IPS-15b (cell line): ENCODE measurements around the gene CDC6.
"Not testable (repeated sequence)": the region's sequence is repeated elsewhere in the genome, so short reads cannot be mapped to it uniquely, and the experiment has no call there.

Source experiments
- H3K27me3 ChIP-seq: one replicate; pipeline ENCODE4 v1.6.1; 2013; ENCODE audit warnings: low read length; ENCODE audit not compliant: control insufficient read depth, insufficient read depth
- H3K36me3 ChIP-seq: one replicate; pipeline ENCODE4 v1.6.1; 2013; ENCODE audit warnings: low read length; ENCODE audit not compliant: control insufficient read depth, insufficient read depth
- H3K4me1 ChIP-seq: one replicate; pipeline ENCODE4 v1.6.1; 2013; ENCODE audit warnings: mild to moderate bottlenecking, low read length; ENCODE audit not compliant: control insufficient read depth, insufficient read depth
- H3K4me3 ChIP-seq: one replicate; pipeline ENCODE4 v1.5.1; 2013; ENCODE audit warnings: low read depth, low read length
- H3K9ac ChIP-seq: one replicate; pipeline ENCODE4 v1.6.1; 2013; ENCODE audit warnings: low read depth, mild to moderate bottlenecking, low read length
- H3K9me3 ChIP-seq: one replicate; pipeline ENCODE4 v1.6.1; 2013; ENCODE audit warnings: mild to moderate bottlenecking, low read length; ENCODE audit not compliant: control insufficient read depth, insufficient read depth

Gene CDC6

GRCh38 chr17:40291281-40291664 lies 3.6 kb downstream of the CDC6 start:
- H3K9ac ChIP-seq = no peak overlapping the region
- H3K27me3 ChIP-seq = no peaks in the 10 kb centered on the region
- H3K36me3 ChIP-seq = peaks cover 25% of the 10 kb centered on the region
- H3K4me3 ChIP-seq = no peak overlapping the region
- no peaks in the 10 kb centered on the region for H3K9me3 ChIP-seq
- peaks cover 5% of the 10 kb centered on the region for H3K4me1 ChIP-seq

GRCh38 chr17:40293363-40293762 lies 5.7 kb downstream of the CDC6 start:
- Histone ChIP-seq H3K9ac (no peak overlapping the region), H3K27me3 (no peaks in the 10 kb centered on the region), H3K4me3 (no peak overlapping the region), H3K9me3 (no peaks in the 10 kb centered on the region), H3K4me1 (peaks cover 3% of the 10 kb centered on the region), H3K36me3 (peaks cover 35% of the 10 kb centered on the region)

GRCh38 chr17:40295488-40296436 lies 8.1 kb downstream of the CDC6 start:
- no peaks in the 10 kb centered on the region for H3K9me3 ChIP-seq
- H3K4me3 ChIP-seq = no peak overlapping the region
- H3K9ac ChIP-seq = no peak overlapping the region
- peaks cover 36% of the 10 kb centered on the region for H3K36me3 ChIP-seq
- no peaks in the 10 kb centered on the region for H3K27me3 ChIP-seq
- no peaks in the 10 kb centered on the region for H3K4me1 ChIP-seq

- Histone ChIP-seq H3K4me1 (no peaks in the 10 kb centered on the region), H3K9me3 (no peaks in the 10 kb centered on the region), H3K27me3 (no peaks in the 10 kb centered on the region), H3K4me3 (no peak overlapping the region), H3K36me3 (peaks cover 34% of the 10 kb centered on the region), H3K9ac (no peak overlapping the region)
Observed at GRCh38 chr17:40297511-40297910, 9.8 kb downstream of the CDC6 start.

GRCh38 chr17:40298726-40299125 lies 11.0 kb downstream of the CDC6 start:
- Histone ChIP-seq H3K36me3 (peaks cover 36% of the 10 kb centered on the region), H3K27me3 (no peaks in the 10 kb centered on the region), H3K9me3 (no peaks in the 10 kb centered on the region), H3K4me1 (peaks cover 3% of the 10 kb centered on the region), H3K9ac (no peak overlapping the region), H3K4me3 (no peak overlapping the region)

- H3K27me3 ChIP-seq, H3K9ac ChIP-seq, H3K4me1 ChIP-seq, H3K9me3 ChIP-seq, H3K4me3 ChIP-seq: not testable (repeated sequence)
- peaks cover 32% of the 10 kb centered on the region for H3K36me3 ChIP-seq
Observed at GRCh38 chr17:40299159-40299757, 11.6 kb downstream of the CDC6 start.

- peaks cover 5% of the 10 kb centered on the region for H3K4me1 ChIP-seq
- H3K9ac ChIP-seq = no peak overlapping the region
- no peaks in the 10 kb centered on the region for H3K27me3 ChIP-seq
- H3K9me3 ChIP-seq = no peaks in the 10 kb centered on the region
- peaks cover 32% of the 10 kb centered on the region for H3K36me3 ChIP-seq
- no peak overlapping the region for H3K4me3 ChIP-seq
Observed at GRCh38 chr17:40301315-40301714, 13.6 kb downstream of the CDC6 start.

- Histone ChIP-seq H3K4me3 (no peak overlapping the region), H3K36me3 (peaks cover 21% of the 10 kb centered on the region), H3K4me1 (peaks cover 22% of the 10 kb centered on the region), H3K9me3 (no peaks in the 10 kb centered on the region), H3K27me3 (no peaks in the 10 kb centered on the region), H3K9ac (no peak overlapping the region)
Observed at GRCh38 chr17:40303009-40303657, 15.5 kb downstream of the CDC6 start.

GRCh38 chr17:40303708-40304551 lies 16.3 kb downstream of the CDC6 start:
- H3K36me3 ChIP-seq = peaks cover 18% of the 10 kb centered on the region

GRCh38 chr17:40304552-40304863 lies 16.8 kb downstream of the CDC6 start:
- Histone ChIP-seq H3K4me1 (peaks cover 26% of the 10 kb centered on the region), H3K36me3 (peaks cover 18% of the 10 kb centered on the region)
- H3K9me3 ChIP-seq, H3K4me3 ChIP-seq, H3K9ac ChIP-seq, H3K27me3 ChIP-seq: not testable (repeated sequence)

More at GRCh38 chr17:40303708-40304551, 16.3 kb downstream of the CDC6 start:
- H3K27me3 ChIP-seq = no peaks in the 10 kb centered on the region
- H3K9me3 ChIP-seq = no peaks in the 10 kb centered on the region
- H3K4me3 ChIP-seq = no peak overlapping the region
- H3K4me1 ChIP-seq = peaks cover 26% of the 10 kb centered on the region
- H3K9ac ChIP-seq = no peak overlapping the region

GRCh38 chr17:40304866-40305265 lies 17.2 kb downstream of the CDC6 start:
- not testable (repeated sequence) for H3K9ac ChIP-seq, H3K4me3 ChIP-seq, H3K9me3 ChIP-seq, H3K27me3 ChIP-seq
- Histone ChIP-seq H3K4me1 (peaks cover 26% of the 10 kb centered on the region), H3K36me3 (peaks cover 18% of the 10 kb centered on the region)
